Fibroblast of the aortic adventitia (primary cell): ENCODE measurements around the gene AIG1. TPM values are rescaled to one million over a fixed set of nuclear protein-coding genes. Genes with fewer than 3 reads are reported as not detected.

Experiments used
- DNase-seq: peaks from one replicate; pipeline ENCODE4 v3.0.0-alpha.2; 2010; ENCODE audit warnings: low read depth
- H3K4me3 ChIP-seq: 2 replicates; pipeline ENCODE4 v1.5.1; 2011; ENCODE audit warnings: low read depth, mild to moderate bottlenecking, control low read depth, low read length, moderate library complexity
- CTCF ChIP-seq: IDR thresholded peaks from 2 replicates; pipeline ENCODE4 v1.5.1; 2011; ENCODE audit warnings: mild to moderate bottlenecking, low read length, control low read depth, inconsistent platforms; ENCODE audit not compliant: insufficient read depth
- total RNA-seq: library from RNA; depleted of rRNA; stranded (reverse); fragments of >200 nt; gene quantifications from 2 replicates; pipeline ENCODE4 v1.2.3, GENCODE V29; 2012; ENCODE audit warnings: low replicate concordance

Gene AIG1
- total RNA-seq, 1 donor = 28.0 TPM

GRCh38 chr6:143224516-143224915 lies 163.8 kb downstream of the AIG1 start:
- no peak overlapping the region for H3K4me3 ChIP-seq
- DNase-seq = no peak
- no peak for TF ChIP-seq CTCF

- no peak overlapping the region for H3K4me3 ChIP-seq
- TF ChIP-seq CTCF = no peak
- no peak for DNase-seq
These were observed 165.2 kb downstream of the AIG1 start for GRCh38 chr6:143225929-143226328.

- TF ChIP-seq CTCF = no peak
- DNase-seq = no peak
- no peak overlapping the region for H3K4me3 ChIP-seq
These were observed 167.0 kb downstream of the AIG1 start for GRCh38 chr6:143227675-143228074.

GRCh38 chr6:143229400-143229799 lies 168.7 kb downstream of the AIG1 start:
- DNase-seq = no peak
- no peak for TF ChIP-seq CTCF
- no peak overlapping the region for H3K4me3 ChIP-seq

- DNase-seq = peak; percentile 31
- H3K4me3 ChIP-seq = no peak overlapping the region
- peak; percentile 60 for TF ChIP-seq CTCF
These were observed 172.2 kb downstream of the AIG1 start for GRCh38 chr6:143232849-143233248.

- TF ChIP-seq CTCF = no peak
- H3K4me3 ChIP-seq = no peak overlapping the region
- no peak for DNase-seq
These were observed 173.0 kb downstream of the AIG1 start for GRCh38 chr6:143233554-143234285.

GRCh38 chr6:143234734-143235133 lies 174.0 kb downstream of the AIG1 start:
- H3K4me3 ChIP-seq = no peak overlapping the region
- no peak for TF ChIP-seq CTCF
- peak; percentile 15 for DNase-seq
